Activated naive CD4-positive, alpha-beta T cell treated with anti-CD3 and anti-CD28 coated beads, Interleukin-2, amount 50 U/mL, for 16 hours (primary cell): ENCODE measurements around the gene PIK3C2B.
"Not testable (repeated sequence)": the region's sequence is repeated elsewhere in the genome, so short reads cannot be mapped to it uniquely, and the experiment has no call there.

Source experiments
- DNase-seq: peaks from one replicate; pipeline ENCODE4 v3.0.0-alpha.2; 2020

Gene PIK3C2B

DNA sequence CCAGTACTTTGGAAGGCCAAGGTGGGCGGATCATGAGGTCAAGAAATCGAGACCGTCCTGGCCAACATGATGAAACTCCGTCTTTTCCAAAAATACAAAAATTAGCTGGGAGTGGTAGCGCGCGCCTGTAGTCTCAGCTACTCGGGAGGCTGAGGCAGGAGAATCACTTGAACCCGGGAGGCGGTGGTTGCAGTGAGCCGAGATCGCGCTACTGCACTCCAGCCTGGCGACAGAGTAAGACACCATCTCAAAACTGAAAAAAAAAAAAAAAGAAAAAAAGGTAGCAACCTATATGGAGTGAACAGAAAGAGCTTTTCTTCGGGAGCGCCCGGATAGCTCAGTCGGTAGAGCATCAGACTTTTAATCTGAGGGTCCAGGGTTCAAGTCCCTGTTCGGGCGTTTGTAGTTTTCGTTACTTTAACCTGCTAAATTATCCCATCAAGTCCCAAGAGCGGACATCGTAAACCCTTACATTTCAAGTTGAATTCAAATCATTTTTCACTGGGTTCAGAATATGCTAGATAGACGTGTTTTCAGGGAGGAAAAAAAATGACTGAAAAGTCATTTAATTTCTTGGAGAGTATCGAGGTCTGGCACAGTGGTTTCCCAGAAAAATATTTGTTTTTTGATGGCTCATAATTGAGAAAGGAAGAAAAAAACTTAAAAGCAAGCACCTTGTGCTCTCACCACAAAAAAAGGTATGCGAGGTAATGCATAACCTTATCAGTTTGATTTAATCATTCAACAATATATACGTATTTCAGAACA is 11.8 kb upstream of the PIK3C2B start:
- peak; percentile 69 for DNase-seq

DNA sequence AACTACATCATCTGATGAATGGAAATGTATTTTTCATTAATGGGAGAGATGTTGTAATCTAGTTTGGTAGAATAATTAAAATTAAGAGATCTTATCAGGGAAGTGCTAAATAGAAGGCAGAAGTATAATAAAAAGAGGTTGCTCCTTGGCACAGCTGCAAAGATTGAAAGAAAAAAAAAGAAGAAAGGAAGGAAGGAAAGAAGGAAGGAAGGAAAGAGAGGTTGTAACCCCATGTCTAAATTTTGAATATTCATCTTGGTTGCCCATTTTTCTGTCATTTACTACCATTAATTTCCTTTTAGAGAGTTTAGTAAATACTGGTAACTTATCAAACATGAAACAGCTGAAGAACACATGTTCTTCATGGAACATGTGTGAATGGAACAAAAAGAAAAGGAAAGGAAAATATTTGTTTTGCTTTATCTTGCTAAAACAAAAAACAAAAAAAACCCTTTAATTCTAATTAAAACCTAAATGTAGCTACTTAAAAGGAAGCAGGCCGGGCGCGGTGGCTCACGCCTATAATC is 11.1 kb upstream of the PIK3C2B start:
- DNase-seq: no peak

DNA sequence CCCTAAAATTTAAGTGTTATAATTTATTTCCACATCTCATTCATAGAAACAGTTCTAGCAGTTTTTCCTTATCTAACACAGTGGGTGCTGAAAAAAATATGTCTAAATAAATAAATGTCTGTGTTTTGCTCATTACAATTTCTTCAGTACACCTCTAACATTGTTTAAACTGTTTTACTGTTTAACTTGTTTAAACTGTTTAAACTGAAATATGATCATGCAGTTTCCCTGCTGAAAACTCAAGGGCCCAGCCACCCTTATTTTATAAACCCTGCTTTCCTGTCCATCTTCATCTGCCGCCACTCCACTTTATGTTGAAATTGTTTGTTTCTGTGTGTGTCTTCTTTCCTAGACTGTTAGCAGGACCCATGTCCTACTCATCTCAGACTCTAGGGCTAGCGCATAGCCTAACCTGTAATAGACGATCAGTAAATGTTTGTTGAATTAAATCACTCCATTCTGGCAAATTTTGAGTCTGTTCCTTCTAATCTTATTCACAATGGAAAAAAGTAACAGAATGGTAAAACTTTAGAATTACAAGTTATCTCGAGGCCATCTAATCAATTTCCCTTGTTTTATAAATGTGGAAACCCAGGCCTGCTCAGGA is 9.4 kb upstream of the PIK3C2B start:
- DNase-seq: no peak

DNA sequence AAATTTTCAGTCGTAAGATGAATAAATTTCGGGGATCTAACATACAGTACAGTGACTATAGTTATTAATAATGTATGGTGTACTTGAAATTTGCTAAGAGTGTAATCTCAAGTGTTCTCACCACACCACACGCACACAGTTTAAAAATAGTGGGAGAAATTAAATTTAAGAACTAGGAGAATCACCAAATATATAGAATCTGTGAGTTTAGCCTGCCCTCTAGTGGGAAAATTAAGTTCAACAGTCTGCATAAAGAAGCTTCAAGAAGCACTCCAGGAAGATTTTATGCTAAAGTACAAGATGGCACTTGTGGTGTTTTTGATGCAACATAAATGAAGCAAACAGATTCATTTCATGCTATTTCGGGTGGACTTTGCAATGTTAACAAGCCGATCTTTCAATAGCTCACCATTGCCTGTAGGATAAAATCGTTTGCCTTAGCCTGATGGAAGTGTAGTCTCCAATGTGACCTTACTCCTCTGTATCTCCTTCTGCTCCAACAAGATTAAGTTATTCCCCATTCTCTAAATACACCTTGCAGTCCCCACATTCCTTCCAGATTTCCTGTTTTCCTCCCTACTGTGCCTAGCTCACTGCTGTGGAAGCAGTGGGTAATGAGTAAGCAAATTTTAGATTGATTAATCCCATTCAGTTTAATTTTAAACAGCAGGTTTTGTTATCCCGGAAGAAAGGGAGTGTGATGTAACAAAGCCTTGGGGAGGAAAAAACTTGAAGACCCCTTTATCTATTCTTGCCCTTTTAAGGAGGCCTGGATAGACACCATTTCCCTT is 8.7 kb upstream of the PIK3C2B start:
- DNase-seq: no peak

DNA sequence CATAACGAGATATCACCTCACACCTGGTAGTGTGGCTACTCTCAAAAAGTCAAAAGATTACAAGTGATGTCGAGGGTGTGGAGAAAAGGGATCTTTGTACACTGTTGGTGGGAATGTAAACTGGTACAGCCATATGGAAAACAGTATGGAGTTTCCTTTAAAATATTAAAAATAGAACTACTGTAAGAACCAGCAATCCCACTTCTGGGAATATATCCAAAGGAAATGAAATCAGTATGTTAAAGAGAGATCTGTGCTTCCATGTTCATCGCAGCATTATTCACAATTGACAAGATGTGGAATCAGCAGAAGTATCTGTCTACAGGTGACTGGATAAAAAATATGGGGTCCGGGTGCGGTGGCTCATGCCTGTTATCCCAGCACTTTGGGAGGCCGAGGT is 7.6 kb upstream of the PIK3C2B start:
- no peak for DNase-seq

DNA sequence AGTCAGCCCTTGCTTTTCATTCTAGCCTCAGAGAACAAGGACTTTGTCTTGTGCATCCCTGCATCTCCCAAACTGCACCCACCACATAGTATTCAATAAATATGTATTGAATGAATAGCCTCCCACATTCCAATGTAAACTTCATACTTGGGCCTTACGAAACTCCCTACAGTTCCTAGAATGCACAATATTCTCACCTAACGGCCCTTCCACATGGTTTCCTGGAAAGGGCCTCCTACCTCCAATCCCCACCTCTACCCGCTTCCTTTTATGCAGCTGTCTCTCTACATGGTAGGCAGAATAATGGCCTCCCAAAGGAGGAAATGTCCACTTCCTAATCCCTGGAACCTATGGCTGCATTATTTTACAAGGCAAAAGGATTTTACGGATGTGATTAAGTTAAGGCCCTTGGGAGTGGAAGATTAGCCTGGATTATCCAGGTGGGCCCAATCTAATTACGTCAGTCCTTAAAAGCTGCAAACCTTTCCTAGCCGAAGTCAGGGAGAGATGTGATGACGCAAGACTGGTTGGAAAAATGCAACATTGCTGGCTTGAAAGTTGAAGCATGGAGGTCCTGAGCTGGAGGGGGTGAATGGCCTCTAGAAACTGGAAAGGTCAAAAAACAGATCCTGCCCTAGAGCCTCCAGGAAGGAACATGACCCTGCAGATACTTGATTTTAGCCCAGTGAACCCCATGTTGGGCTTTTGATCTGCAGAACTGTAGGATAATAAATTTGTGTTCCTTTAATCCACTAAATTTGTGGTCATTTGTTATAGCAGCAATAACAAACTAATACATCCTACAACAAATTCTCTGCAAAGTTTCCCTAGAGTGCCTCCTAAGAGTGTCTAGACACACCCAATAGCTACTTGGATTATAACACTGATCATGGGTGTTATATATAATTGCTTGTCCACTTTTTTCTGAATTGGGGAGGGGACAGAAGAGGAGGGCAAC is 5.2 kb upstream of the PIK3C2B start:
- no peak for DNase-seq

DNA sequence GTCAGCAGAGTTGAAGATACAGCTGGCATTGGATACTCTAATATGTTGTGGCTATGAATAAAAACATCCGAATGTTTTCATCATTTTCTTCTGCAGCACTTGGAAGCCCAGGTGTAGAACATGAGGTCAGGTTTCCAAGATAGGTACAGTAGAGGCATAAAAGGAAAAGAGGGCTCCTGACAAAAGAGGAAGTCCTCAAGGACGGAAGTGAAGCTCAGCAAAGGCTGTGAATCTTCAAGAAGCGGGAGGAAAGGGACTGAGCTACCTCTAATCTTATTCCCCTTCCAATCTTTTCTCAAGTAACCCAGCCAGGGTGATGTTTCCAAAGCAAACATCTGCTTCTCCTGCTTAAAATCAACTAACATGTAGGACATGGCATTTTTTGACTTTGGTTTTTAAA is 4.4 kb upstream of the PIK3C2B start:
- DNase-seq: no peak

DNA sequence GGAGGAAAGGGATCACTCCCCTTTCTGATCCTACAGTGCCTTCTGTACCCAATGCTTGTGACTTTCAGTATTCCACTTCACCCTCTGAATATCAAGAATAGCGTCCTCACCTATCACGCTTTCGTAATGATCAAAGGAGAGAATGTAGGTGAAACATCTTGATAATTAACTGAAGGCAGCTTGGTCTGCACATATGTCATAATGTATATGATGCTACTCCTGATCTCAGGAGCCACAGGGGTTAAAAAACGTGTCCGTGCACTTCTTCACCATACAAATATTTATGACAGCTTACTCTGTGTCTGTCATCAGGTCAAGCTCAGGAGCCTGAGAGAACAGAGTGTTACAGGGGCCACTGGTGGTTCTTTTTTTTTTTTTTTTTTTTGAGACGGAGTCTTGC is 1.2 kb upstream of the PIK3C2B start:
- DNase-seq: no peak

DNA sequence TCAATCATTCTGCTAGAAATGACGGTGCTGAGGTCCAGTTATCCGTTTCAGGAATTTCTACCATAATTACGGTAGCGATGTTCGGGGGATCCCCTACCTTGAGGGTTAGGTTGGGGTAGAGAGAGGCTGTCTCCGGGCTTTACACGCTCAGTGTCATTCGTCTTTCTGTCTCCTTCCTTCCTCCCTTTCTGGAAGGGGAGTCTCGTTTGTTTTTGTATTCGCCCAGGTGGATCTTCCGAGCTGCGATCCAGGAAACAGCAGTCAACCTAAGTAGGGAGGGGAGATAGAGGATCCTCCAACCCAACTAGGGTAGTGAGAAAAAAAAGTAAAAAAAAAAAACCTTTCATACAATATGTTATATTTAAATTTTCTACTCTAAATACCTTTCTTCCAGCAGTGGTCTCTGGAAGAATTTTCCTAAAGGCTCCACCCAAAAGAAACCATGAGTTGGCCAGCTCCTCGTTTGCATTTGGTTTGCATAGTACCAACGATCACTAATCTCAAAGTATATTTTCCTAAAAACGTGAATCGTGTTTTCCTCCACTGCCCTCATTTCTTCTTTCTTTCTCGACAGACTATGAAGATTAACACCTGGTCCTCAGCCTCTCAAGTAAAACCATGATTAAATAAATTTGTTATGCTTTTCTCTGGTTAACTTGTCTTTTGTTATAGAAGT is 611 bp upstream of the PIK3C2B start:
- no peak for DNase-seq

DNA sequence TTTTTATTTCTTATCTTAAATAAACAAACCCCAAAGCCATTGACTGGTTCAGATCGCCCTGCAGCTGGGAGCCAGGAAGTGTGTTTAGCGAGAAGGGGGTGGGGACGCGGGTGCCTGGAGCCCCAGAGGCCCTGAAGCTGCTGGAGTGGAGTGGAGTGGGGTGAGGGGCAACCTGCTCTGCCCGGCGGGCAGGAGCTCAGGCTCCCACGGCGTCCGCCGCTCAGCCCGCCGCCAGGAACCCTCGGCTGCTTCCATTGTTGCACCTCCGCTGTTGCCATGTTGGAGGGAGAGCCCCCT is 673 bp downstream of the PIK3C2B start:
- peak; percentile 49 for DNase-seq

DNA sequence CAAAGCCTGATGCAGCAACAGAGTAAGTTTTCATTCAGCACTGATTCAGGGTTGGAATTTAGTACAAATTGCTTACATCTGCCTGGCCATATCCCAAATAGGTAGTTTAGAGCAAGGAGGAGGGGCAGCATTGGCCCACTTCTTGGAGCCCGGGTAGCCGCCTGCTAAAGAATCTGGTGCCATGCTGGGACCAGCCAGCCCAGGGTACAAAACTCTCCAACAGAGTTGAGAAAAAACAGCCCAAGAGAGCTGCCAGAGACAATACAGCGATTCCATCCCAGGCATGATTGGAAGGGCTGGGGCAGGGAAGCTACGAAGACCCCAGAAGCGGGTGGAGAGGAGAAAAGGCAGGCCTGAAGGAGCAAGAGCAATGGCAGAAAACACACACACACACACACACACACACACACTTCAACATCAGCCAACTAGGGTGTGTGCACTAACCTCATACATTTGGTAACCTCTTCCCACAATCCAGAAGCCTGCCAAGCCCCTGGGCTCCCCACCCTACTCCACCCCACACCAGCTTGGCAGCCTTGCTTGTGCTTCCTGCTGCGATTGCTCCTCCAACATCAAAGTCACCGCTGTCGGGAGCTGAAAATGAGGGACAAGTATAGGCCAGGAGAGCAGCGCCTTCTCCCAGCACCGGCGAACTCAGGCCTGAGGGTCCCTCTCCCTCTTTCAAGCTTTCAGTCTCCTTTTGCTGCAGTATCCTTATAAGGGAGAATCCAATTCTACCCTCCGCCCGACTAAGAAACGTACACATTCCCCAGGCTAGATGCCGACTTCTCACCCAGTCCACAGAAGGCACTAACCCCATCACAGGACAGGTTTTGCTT is 1.2 kb downstream of the PIK3C2B start:
- DNase-seq: no peak

DNA sequence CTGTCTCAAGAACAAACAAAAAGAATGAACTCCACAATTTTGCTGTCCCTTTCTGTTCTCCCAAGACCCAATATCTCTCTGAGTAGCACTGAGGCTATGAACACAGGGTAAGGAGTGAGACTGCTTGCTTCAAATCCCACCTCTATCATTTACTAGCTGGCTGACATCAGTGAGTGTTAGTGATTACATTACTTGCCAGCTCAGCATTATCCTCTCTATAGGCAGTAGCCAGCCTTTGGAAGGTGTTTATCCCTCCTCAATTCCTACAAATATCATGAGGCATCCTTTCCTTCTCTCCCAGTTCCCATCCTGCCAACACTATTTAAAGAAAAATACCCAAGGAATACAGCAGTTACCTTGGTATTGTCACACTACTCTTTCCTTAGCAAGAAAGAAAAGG is 3.0 kb downstream of the PIK3C2B start:
- DNase-seq: no peak

DNA sequence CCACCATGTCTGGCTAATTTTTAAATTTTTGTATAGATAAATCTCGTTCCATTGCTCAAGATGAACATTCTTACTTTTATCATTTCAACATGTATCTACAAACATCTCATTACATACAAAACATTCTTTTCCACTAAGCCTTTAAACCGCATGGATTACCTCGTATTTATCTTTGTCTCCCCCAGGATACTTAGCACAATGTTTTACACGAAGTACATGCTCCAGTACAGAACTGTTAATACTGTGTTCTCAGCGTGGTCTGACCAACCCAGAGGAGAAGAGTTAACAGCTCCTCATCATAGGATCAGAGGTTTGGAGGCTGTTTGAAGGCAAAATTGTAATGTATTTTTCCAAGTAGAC is 7.4 kb downstream of the PIK3C2B start:
- no peak for DNase-seq

DNA sequence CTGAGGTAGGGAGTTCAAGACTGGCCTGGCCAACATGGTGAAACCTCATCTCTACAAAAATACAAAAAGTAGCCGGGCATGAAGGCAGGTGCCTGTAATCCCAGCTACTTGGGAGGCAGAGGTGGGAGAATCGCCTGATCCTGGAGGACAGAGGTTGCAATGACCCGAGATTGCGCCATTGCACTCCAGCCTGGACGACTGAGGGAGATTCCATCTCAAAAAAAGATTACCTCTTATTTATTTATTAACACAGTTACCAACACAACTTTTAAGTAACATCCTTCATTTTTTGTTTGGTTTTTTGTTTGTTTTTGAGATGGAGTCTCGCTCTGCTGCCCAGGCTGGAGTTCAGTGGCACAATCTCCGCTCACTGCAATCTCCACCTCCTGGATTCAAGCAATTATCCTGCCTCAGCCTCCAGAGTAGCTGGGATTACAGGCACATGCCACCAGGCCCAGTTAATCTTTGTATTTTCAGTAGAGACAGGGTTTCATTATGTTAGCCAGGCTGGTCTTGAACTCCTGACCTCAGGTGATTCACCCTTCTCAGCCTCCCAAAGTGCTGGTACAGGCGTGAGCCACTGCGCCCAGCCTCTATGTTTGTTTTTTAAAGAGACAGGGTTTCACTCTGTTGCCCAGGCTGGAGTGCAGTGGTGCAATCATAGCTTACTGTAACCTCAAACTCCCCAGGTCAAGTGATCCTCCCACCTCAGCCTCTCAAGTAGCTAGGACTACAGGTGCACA is 7.9 kb downstream of the PIK3C2B start:
- not testable (repeated sequence) for DNase-seq

DNA sequence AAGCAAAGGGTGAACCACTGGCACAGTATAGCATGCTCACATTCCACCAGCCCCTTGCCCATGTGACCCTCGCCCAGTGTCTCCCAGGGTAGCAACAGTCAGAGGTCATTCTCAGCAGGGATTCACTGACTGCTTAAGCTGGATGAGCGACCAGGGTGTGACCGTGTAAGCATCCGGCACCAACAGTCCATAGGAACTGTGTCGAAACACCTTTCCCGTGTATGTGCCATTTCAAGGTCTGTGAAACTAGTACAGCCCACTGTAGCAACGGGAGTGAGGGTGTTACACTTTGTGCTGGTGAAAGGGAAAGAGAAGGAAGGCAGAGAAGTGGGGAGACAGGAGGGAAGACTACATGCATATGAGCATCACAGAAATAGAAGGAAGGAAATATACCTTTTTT is 10.8 kb downstream of the PIK3C2B start:
- no peak for DNase-seq

DNA sequence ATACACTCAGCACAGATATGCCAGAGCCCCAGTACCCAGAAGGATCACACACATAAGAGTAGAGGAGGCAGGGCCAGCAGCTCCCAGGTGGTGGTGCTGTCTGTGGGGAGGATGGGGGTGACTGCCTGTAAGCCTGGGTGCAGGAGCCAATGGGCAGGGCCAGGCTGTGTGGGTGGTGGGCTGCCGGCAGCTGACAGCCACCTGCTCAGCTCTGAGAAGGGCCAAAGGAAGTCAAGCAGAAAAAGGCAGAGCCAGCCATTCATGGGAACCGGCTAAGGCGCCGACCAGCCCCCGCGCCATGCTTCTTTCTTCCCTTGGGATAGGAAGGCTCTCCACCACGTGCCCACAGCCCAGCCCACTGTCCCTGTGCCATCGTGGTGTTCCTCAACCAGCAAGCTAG is 14.1 kb downstream of the PIK3C2B start:
- no peak for DNase-seq

DNA sequence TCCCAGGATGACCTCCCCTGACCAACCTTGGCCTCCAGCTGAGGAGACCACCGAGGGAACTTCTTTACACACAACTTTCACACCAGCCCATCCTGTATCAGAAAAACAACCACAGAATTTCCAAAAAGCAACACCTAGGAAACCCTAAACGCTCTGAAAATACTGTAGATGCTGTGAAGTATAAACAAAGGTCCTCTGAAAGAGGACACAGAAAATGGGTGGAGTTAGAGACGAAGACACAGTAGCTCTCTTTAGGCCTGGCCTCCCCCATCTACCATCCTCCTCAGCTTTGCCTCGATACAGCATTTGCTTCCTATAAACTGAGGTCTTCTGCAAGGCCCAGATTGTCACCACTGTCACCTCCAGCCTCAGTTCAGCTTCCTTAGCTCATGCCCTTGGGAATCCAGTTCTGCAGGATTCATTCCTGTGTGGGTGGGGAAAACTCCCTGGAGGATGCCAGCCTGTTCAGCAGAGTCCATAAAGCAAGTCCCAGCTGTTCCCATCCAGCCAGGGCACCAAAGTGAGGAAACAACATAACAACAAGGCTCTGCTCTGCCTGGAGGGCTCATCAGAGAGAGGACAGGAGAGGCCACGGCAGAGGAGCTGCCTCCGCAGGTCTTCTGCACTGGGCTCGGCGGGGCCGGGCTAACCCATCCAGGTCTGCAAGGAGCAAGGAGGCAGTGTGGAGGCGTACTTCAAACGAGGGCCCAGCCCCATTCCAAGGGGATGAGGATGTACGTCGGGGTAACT is 15.0 kb downstream of the PIK3C2B start:
- DNase-seq: no peak

DNA sequence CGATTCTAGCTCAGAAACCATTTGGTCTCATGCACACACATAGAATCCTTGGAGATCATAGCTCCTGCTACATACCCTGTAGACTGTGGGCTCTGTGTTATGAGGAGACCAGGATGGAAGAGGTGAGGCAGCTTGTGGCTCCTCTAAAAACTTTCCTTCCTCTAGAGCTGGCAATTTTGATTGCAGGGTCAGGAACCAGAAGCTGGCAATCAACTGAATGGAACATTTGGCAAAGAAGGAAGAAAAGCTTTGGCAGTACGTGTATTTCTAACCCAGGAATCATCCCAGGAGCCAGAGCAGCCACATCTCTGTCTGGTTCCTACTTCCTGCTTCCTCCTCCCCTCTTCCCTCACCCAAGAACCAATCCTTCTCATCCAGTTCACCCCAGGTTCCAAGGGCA is 15.7 kb downstream of the PIK3C2B start:
- DNase-seq: no peak

DNA sequence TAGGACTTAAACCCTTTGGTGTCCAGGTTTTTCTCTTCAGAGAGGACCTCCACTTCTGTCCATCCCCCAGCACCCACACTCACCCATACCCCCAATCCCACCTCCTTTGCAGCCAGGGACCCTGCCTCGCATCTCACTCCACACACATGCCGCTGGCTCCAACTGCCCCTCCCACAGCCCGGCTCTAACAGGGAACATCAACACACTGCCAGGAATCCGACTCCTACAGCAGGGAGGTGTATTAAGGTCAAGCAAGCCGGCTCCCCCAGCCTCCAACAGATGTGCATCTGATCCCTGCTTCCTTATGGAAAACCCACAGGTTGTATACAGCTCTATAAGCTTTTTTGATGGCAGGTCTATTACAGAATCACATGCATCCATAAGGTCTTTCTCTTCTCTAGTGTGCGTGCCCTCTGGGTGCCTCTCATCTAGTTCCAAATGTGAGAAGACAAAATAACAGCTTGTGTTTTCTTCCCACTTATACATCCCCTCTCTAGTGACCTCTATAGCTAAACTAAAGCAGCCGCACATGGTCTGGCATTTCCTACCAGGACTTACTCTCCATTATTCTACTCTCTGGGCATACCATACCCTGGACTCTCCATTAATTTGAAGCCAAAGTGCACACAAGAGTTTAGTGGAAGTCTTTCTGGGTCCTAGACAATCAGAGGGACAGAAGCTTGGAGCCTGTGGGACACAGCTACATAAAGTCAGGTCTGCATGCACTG is 16.3 kb downstream of the PIK3C2B start:
- no peak for DNase-seq
